ENCODE results near the gene IGF1R. TPM values are rescaled to one million over a fixed set of nuclear protein-coding genes. Genes with fewer than 3 reads are reported as not detected.

The IGF1R gene
- total and polyA plus RNA-seq, 2 of the 13 experiments (the other 11 are each of a cell fraction or from before 2014, with no cell fraction given) = 15.9 to 18.4 TPM

GRCh38 chr15:98843844-98844243, 195.5 kb downstream of the IGF1R start (continued):
- TF ChIP-seq, protein P1, sequence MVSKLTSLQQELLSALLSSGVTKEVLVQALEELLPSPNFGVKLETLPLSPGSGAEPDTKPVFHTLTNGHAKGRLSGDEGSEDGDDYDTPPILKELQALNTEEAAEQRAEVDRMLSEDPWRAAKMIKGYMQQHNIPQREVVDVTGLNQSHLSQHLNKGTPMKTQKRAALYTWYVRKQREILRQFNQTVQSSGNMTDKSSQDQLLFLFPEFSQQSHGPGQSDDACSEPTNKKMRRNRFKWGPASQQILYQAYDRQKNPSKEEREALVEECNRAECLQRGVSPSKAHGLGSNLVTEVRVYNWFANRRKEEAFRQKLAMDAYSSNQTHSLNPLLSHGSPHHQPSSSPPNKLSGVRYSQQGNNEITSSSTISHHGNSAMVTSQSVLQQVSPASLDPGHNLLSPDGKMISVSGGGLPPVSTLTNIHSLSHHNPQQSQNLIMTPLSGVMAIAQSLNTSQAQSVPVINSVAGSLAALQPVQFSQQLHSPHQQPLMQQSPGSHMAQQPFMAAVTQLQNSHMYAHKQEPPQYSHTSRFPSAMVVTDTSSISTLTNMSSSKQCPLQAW (CRISPR knock-in tag; IDR thresholded peaks at IDR 0.05) = no peak; the same call in 1 of the 2 replicates
- no peak for TF ChIP-seq SNAPC4 (CRISPR knock-in tag; IDR thresholded peaks at IDR 0.05)
- no peak for TF ChIP-seq ZNF788 (CRISPR knock-in tag; IDR thresholded peaks at IDR 0.05; ENCODE audit: borderline replicate concordance)
- TF ChIP-seq MYNN (CRISPR knock-in tag; IDR thresholded peaks at IDR 0.05; ENCODE audit: low read depth) = no peak
- TF ChIP-seq ZBTB1 (CRISPR knock-in tag; IDR thresholded peaks at IDR 0.05; ENCODE audit: borderline replicate concordance) = no peak
- TF ChIP-seq ZNF367 (CRISPR knock-in tag; IDR thresholded peaks at IDR 0.05; ENCODE audit: borderline replicate concordance) = no peak
- TF ChIP-seq ZBTB21 (CRISPR knock-in tag; IDR thresholded peaks at IDR 0.05) = no peak
- TF ChIP-seq, protein P2, sequence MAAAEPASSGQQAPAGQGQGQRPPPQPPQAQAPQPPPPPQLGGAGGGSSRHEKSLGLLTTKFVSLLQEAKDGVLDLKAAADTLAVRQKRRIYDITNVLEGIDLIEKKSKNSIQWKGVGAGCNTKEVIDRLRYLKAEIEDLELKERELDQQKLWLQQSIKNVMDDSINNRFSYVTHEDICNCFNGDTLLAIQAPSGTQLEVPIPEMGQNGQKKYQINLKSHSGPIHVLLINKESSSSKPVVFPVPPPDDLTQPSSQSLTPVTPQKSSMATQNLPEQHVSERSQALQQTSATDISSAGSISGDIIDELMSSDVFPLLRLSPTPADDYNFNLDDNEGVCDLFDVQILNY (CRISPR knock-in tag; conservative IDR thresholded peaks at IDR 0.05) = no peak
- no peak for TF ChIP-seq SP1 (IDR thresholded peaks at IDR 0.05)
- TF ChIP-seq SP1 (CRISPR knock-in tag; IDR thresholded peaks at IDR 0.05) = no peak
- peak; percentile 98 for TF ChIP-seq ZNF503 (CRISPR knock-in tag; IDR thresholded peaks at IDR 0.05)
- no peak for TF ChIP-seq ZSCAN25 (CRISPR knock-in tag; IDR thresholded peaks at IDR 0.05)
- TF ChIP-seq ZNF7 (CRISPR knock-in tag; IDR thresholded peaks at IDR 0.05) = no peak
- TF ChIP-seq KMT2B (CRISPR knock-in tag; IDR thresholded peaks at IDR 0.05) = no peak
- TF ChIP-seq DMAP1 (CRISPR knock-in tag; IDR thresholded peaks at IDR 0.05) = no peak
- TF ChIP-seq ETS1 (CRISPR knock-in tag; IDR thresholded peaks at IDR 0.05) = no peak
- TF ChIP-seq ZNF3 (CRISPR knock-in tag; IDR thresholded peaks at IDR 0.05) = no peak
- TF ChIP-seq ATF2 (CRISPR knock-in tag; IDR thresholded peaks at IDR 0.05) = peak; percentile 56; the same call in 1 of the 2 replicates
- TF ChIP-seq ZNF136 (CRISPR knock-in tag; IDR thresholded peaks at IDR 0.05; ENCODE audit: low read depth) = no peak
- TF ChIP-seq MED8 (CRISPR knock-in tag; IDR thresholded peaks at IDR 0.05; ENCODE audit: insufficient replicate concordance) = no peak
